ENCODE measurements around the gene DCAF8. TPM values are rescaled to one million over a fixed set of nuclear protein-coding genes. Genes with fewer than 3 reads are reported as not detected.

Gene DCAF8
- total and polyA plus RNA-seq, 8 donors, result 51.1 to 122 (median 86.0) TPM

- H3K9me3 ChIP-seq, result no peaks in the 10 kb centered on the region
- intact Hi-C loops (cut with DNase I), result no loop called here
- ATAC-seq (no peak), FAIRE-seq (no peak), DNase-seq (no peak)
- TF ChIP-seq CTCF (IDR thresholded peaks at IDR 0.05), result no peak
- peaks cover 9 to 89% (median 70%) of the 10 kb centered on the region in 3 donors for H3K36me3 ChIP-seq
- no peak overlapping the region for H3K27ac ChIP-seq
- no peak overlapping the region for H3K4me3 ChIP-seq
- no peaks in the 10 kb centered on the region for H3K27me3 ChIP-seq
- H3K4me1 ChIP-seq, result no peaks in the 10 kb centered on the region
- WGBS, 2 donors, result 89 to 90% methylated on average over 13 of the region's 13 CpGs
Measured at GRCh38 chr1:160307118-160307791, 44.9 kb upstream of the DCAF8 start.

GRCh38 chr1:160300173-160300572 lies 37.8 kb upstream of the DCAF8 start:
- FAIRE-seq, result no peak
- no peak overlapping the region for H3K27ac ChIP-seq
- DNase-seq, result no peak
- H3K36me3 ChIP-seq, result peaks cover 24 to 91% (median 48%) of the 10 kb centered on the region in 3 donors
- H3K9me3 ChIP-seq, result no peaks in the 10 kb centered on the region
- no peak for ATAC-seq
- H3K4me1 ChIP-seq, result no peaks in the 10 kb centered on the region
- no peaks in the 10 kb centered on the region for H3K27me3 ChIP-seq
- no peak for TF ChIP-seq CTCF (IDR thresholded peaks at IDR 0.05)
- no peak overlapping the region for H3K4me3 ChIP-seq
- intact Hi-C loops (cut with DNase I), result no loop called here
- WGBS, 2 donors, result 87 to 92% methylated on average over 7 of the region's 7 CpGs

GRCh38 chr1:160296036-160296435 lies 33.7 kb upstream of the DCAF8 start:
- Histone ChIP-seq H3K4me1 (no peaks in the 10 kb centered on the region), H3K27ac (no peak overlapping the region), H3K4me3 (no peak overlapping the region), H3K36me3 (peaks cover 30 to 99% (median 80%) of the 10 kb centered on the region in 3 donors), H3K27me3 (no peaks in the 10 kb centered on the region), H3K9me3 (no peaks in the 10 kb centered on the region)
- WGBS, 2 donors, result 95 to 100% methylated on average over 1 of the region's 1 CpG
- TF ChIP-seq CTCF (IDR thresholded peaks at IDR 0.05), result no peak
- DNase-seq, result no peak
- FAIRE-seq, result no peak
- ATAC-seq, result no peak
- intact Hi-C loops (cut with DNase I), result loop anchor here in 1 of 3 donors (5.0 kb wide), 1 partner anchor 41 kb away; no protein-coding TSS in a partner anchor

GRCh38 chr1:160293020-160293968 lies 30.9 kb upstream of the DCAF8 start:
- Histone ChIP-seq H3K4me3 (no peak overlapping the region), H3K4me1 (no peaks in the 10 kb centered on the region), H3K27ac (no peak overlapping the region), H3K36me3 (peaks cover 37 to 96% (median 85%) of the 10 kb centered on the region in 3 donors), H3K9me3 (no peaks in the 10 kb centered on the region), H3K27me3 (no peaks in the 10 kb centered on the region)
- no peak for DNase-seq
- no peak for TF ChIP-seq CTCF (IDR thresholded peaks at IDR 0.05)
- WGBS, 2 donors, result 88% methylated on average over 8 of the region's 8 CpGs
- ATAC-seq, result no peak
- intact Hi-C loops (cut with DNase I), result loop anchor here in 1 of 3 donors (5.0 kb wide), 1 partner anchor 101 kb away; the partner anchor contains the start of gene CASQ1
- FAIRE-seq, result no peak

Measured in pancreas (tissue), 10 donors.